Neural cell (in vitro differentiated cells): ENCODE data around the gene TCEAL8. TPM values are rescaled to one million over a fixed set of nuclear protein-coding genes. Genes with fewer than 3 reads are reported as not detected.

Experiments used
- H2AFZ ChIP-seq: fragments of 200-600, 300-800 bp; sonication (generic), shearing (Covaris generic); 2 replicates; pipeline ENCODE4 v1.6.0; 2014; ENCODE audit warnings: low read depth, mild to moderate bottlenecking, antibody characterized with exemption, low read length, moderate library complexity
- H3F3A ChIP-seq: fragments of 200-600 bp; shearing (Covaris generic); 2 replicates; pipeline ENCODE4 v1.6.1; 2016; ENCODE audit warnings: mild to moderate bottlenecking, moderate library complexity, mixed read lengths, antibody characterized with exemption, low read length; ENCODE audit not compliant: insufficient read depth, poor library complexity, severe bottlenecking
- H3K27ac ChIP-seq: fragments of 200-600, 300-800 bp; sonication (generic), shearing (Covaris generic); 2 replicates; pipeline ENCODE4 v1.5.1; 2014; ENCODE audit warnings: mild to moderate bottlenecking, low read length, moderate library complexity
- H3K27me3 ChIP-seq: fragments of 300-800, 200-600 bp; sonication (generic), shearing (Covaris generic); 2 replicates; pipeline ENCODE4 v1.6.0; 2014; ENCODE audit warnings: mild to moderate bottlenecking, low read depth, low read length, moderate library complexity; ENCODE audit not compliant: insufficient read depth
- H3K36me3 ChIP-seq: fragments of 300-800, 200-600 bp; sonication (generic), shearing (Covaris generic); 2 replicates; pipeline ENCODE4 v1.5.1; 2014; ENCODE audit warnings: mild to moderate bottlenecking, antibody characterized with exemption, low read length, moderate library complexity; ENCODE audit not compliant: insufficient read depth
- H3K4me2 ChIP-seq: fragments of 300-800, 200-600 bp; sonication (generic), shearing (Covaris generic); 2 replicates; pipeline ENCODE4 v1.6.0; 2014; ENCODE audit warnings: mild to moderate bottlenecking, low read length
- H3K4me3 ChIP-seq: fragments of 300-800, 200-600 bp; sonication (generic), shearing (Covaris generic); 2 replicates; pipeline ENCODE4 v1.5.1; 2014; ENCODE audit warnings: mild to moderate bottlenecking, low read length, moderate library complexity
- H3K79me2 ChIP-seq: fragments of 200-600 bp; shearing (Covaris generic); replicated peaks from 2 replicates; pipeline ENCODE4 v1.6.0; 2014; ENCODE audit warnings: mild to moderate bottlenecking, low read length, moderate library complexity; ENCODE audit not compliant: insufficient read depth
- H3K9ac ChIP-seq: fragments of 300-800, 200-600 bp; sonication (generic), shearing (Covaris generic); 2 replicates; pipeline ENCODE4 v1.6.1; 2016; ENCODE audit warnings: mild to moderate bottlenecking, low read length, mixed read lengths
- H3K9me2 ChIP-seq: fragments of 200-600 bp; shearing (Covaris generic); 2 replicates; pipeline ENCODE4 v1.6.1; 2016; ENCODE audit warnings: mild to moderate bottlenecking, low read length, mixed read lengths; ENCODE audit not compliant: insufficient read depth
- H3K9me3 ChIP-seq: fragments of 200-600, 300-800 bp; sonication (generic), shearing (Covaris generic); 2 replicates; pipeline ENCODE4 v1.6.1; 2016; ENCODE audit warnings: mild to moderate bottlenecking, mixed run types, low read length, moderate library complexity, mixed read lengths
- H4K20me1 ChIP-seq: fragments of 200-600 bp; shearing (Covaris generic); 2 replicates; pipeline ENCODE4 v1.6.1; 2016; ENCODE audit warnings: mild to moderate bottlenecking, mixed run types; ENCODE audit not compliant: insufficient read depth
- CTCF ChIP-seq: fragments of 450-650 bp; IDR thresholded peaks from 2 replicates; pipeline ENCODE4 v1.5.1; 2014; ENCODE audit warnings: antibody characterized with exemption, mild to moderate bottlenecking, moderate library complexity; ENCODE audit not compliant: poor library complexity, severe bottlenecking
- EP300 ChIP-seq: fragments of 450-650 bp; conservative IDR thresholded peaks from 2 replicates; pipeline ENCODE4 v1.6.1; 2014; ENCODE audit warnings: antibody characterized with exemption, mild to moderate bottlenecking, moderate library complexity; ENCODE audit not compliant: poor library complexity, severe bottlenecking
- EZH2 ChIP-seq: fragments of 200-600, 300-800 bp; shearing (Covaris generic), sonication (generic); IDR thresholded peaks from 2 replicates; pipeline ENCODE4 v1.6.1; 2014; ENCODE audit warnings: antibody characterized with exemption, low read length, borderline replicate concordance, mild to moderate bottlenecking; ENCODE audit not compliant: insufficient read depth, poor library complexity, severe bottlenecking
- MXI1 ChIP-seq: fragments of 450-650 bp; conservative IDR thresholded peaks from 2 replicates; pipeline ENCODE4 v1.6.1; 2014; ENCODE audit warnings: antibody characterized with exemption, mild to moderate bottlenecking; ENCODE audit not compliant: poor library complexity, severe bottlenecking
- POLR2AphosphoS5 ChIP-seq: IDR thresholded peaks from 2 replicates; pipeline ENCODE4 v1.6.1; 2012
- RAD21 ChIP-seq: fragments of 450-650 bp; conservative IDR thresholded peaks from 2 replicates; pipeline ENCODE4 v1.6.1; 2014; ENCODE audit warnings: antibody characterized with exemption, mild to moderate bottlenecking, moderate library complexity
- REST ChIP-seq: IDR thresholded peaks from 2 replicates; pipeline ENCODE4 v1.6.1; 2012; ENCODE audit warnings: borderline replicate concordance
- SMC3 ChIP-seq: fragments of 450-650 bp; conservative IDR thresholded peaks from 2 replicates; pipeline ENCODE4 v1.6.1; 2014; ENCODE audit warnings: antibody characterized with exemption, mild to moderate bottlenecking, moderate library complexity; ENCODE audit not compliant: poor library complexity
- TAF1 ChIP-seq: IDR thresholded peaks from 2 replicates; pipeline ENCODE4 v1.6.1; 2012; ENCODE audit warnings: low read depth
- polyA plus RNA-seq: library from polyadenylated mRNA; depleted of rRNA; stranded (reverse); fragments of >200 nt; gene quantifications from 2 replicates; pipeline ENCODE4 v1.2.3, GENCODE V29; 2014

The TCEAL8 gene
- polyA plus RNA-seq, 1 donor from 2014 or later: 167 TPM

- no peak overlapping the region for H3K27ac ChIP-seq
- no peak overlapping the region for H3K4me2 ChIP-seq
- no peaks in the 10 kb centered on the region for H4K20me1 ChIP-seq
- no peak overlapping the region for H3K4me3 ChIP-seq
- H3K9ac ChIP-seq: no peak overlapping the region
- H3F3A ChIP-seq: no peaks in the 10 kb centered on the region
- no peaks in the 10 kb centered on the region for H3K9me3 ChIP-seq
- no peaks in the 10 kb centered on the region for H3K9me2 ChIP-seq
- no peak overlapping the region for H2AFZ ChIP-seq
- H3K27me3 ChIP-seq: no peaks in the 10 kb centered on the region
- no peaks in the 10 kb centered on the region for H3K36me3 ChIP-seq
- H3K79me2 ChIP-seq: no peaks in the 10 kb centered on the region
- no peak for TF ChIP-seq CTCF
- no peak for TF ChIP-seq RAD21
- no peak for TF ChIP-seq EZH2
- TF ChIP-seq EP300: no peak
- TF ChIP-seq SMC3: no peak
Measured at GRCh38 chrX:103249805-103250204, 5.2 kb downstream of the TCEAL8 start.

GRCh38 chrX:103248553-103248952 lies 6.4 kb downstream of the TCEAL8 start:
- H3K9me2 ChIP-seq: no peaks in the 10 kb centered on the region
- TF ChIP-seq EP300: no peak
- peak; percentile 50 for TF ChIP-seq CTCF
- TF ChIP-seq SMC3: peak; percentile 46
- no peak for TF ChIP-seq POLR2AphosphoS5
- no peak for TF ChIP-seq EZH2
- TF ChIP-seq REST: no peak
- peak; percentile 40 for TF ChIP-seq RAD21
- no peak for TF ChIP-seq MXI1
- no peak for TF ChIP-seq TAF1
- H3K27me3 ChIP-seq: no peaks in the 10 kb centered on the region
- no peaks in the 10 kb centered on the region for H3F3A ChIP-seq
- no peaks in the 10 kb centered on the region for H3K9me3 ChIP-seq
- no peak overlapping the region for H3K4me2 ChIP-seq
- H3K79me2 ChIP-seq: no peaks in the 10 kb centered on the region
- H3K9ac ChIP-seq: no peak overlapping the region
- H3K36me3 ChIP-seq: no peaks in the 10 kb centered on the region
- H3K4me3 ChIP-seq: no peak overlapping the region
- no peaks in the 10 kb centered on the region for H4K20me1 ChIP-seq
- H3K27ac ChIP-seq: no peak overlapping the region
- H2AFZ ChIP-seq: no peak overlapping the region
